GM19463 (cell line): Measurements from ENCODE around the gene LAIR2.

Source experiments
- ATAC-seq: cut with Tn5 transposase; IDR thresholded peaks from one replicate; pipeline ENCODE4 v1.9.1; 2021; ENCODE audit warnings: mild to moderate bottlenecking, moderate library complexity; ENCODE audit not compliant: unreplicated experiment

LAIR2 gene

GRCh38 chr19:54502518-54503048 lies at the start of gene LAIR2:
TSS of gene LAIR2 (plus strand) at chr19:54502831. CDS start at chr19:54502919, 88 bp downstream.
- ATAC-seq, result no peak

- no peak for ATAC-seq
Measured at GRCh38 chr19:54453921-54454780, 48.5 kb upstream of the LAIR2 start.

- ATAC-seq, result no peak
Measured at GRCh38 chr19:54454781-54455675, 47.6 kb upstream of the LAIR2 start.

GRCh38 chr19:54455786-54456422 lies 46.7 kb upstream of the LAIR2 start:
- ATAC-seq, result no peak

GRCh38 chr19:54456423-54457373 lies 45.9 kb upstream of the LAIR2 start:
- ATAC-seq, result no peak

GRCh38 chr19:54457773-54458647 lies 44.6 kb upstream of the LAIR2 start:
- no peak for ATAC-seq

GRCh38 chr19:54458648-54459281 lies 43.9 kb upstream of the LAIR2 start:
- no peak for ATAC-seq

- ATAC-seq, result no peak
Measured at GRCh38 chr19:54459282-54460229, 43.1 kb upstream of the LAIR2 start.

- no peak for ATAC-seq
Measured at GRCh38 chr19:54460230-54461005, 42.2 kb upstream of the LAIR2 start.

GRCh38 chr19:54461210-54461609 lies 41.4 kb upstream of the LAIR2 start:
- no peak for ATAC-seq

- ATAC-seq, result no peak
Measured at GRCh38 chr19:54461613-54462012, 41.0 kb upstream of the LAIR2 start.

GRCh38 chr19:54462047-54462654 lies 40.5 kb upstream of the LAIR2 start:
- ATAC-seq, result no peak

- ATAC-seq, result peak; percentile 1
Measured at GRCh38 chr19:54462655-54463530, 39.7 kb upstream of the LAIR2 start.

GRCh38 chr19:54463531-54464043 lies 39.0 kb upstream of the LAIR2 start, which contains the start of gene LENG9:
TSS of gene LENG9 (minus strand) at chr19:54463778. CDS start at chr19:54463526, 252 bp downstream.
- peak; percentile 44 for ATAC-seq
